Measurements from ENCODE around the gene SLC4A2.

The SLC4A2 gene

DNA sequence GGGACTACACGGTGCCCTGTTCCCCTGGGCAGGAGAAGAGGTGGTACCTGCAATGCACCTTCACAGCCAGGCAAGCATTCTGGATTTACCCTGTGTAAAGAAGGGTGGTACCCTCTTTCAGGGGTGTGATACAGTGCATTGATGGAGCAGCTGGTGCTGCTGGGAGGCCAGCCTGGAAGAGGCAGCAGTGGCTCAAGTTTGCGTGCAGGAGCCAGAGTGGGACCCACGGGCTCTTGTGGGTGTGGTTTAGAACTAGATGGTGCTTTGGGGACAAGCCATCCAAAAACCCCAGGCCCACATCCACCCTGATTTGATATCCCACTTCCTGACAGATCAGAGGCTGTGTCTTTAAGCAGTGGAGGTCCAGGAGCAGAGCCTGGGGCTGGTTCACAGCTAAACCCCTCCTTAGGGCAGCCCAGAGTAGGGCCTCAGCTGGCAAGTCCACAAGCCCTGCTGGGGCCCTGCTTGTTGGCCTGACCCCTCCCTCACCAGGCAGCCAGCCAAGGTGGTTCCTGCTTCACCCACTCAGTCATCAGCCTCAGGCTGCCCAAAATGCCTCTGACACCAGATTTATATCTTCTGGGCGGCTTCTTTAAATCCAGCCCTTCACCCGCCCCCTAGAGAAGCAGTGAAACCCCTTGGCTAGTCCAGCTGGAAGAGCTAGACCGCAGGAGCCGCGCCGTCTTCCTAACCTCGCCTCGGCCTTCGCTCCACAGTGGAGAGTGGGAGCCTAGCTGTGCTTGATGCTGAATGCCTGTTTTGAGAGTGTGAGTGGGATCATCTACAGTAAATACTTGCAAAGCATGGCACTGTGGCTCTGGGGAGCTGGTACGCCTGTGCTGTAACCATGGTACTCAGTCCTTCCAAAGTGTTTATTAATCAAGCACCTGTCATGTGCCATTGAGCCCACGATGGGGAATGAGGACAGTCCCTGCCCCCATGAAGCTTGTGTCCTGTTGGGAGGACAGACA lies 12.5 kb upstream of the SLC4A2 start:
- DNase-seq = no peak

DNA sequence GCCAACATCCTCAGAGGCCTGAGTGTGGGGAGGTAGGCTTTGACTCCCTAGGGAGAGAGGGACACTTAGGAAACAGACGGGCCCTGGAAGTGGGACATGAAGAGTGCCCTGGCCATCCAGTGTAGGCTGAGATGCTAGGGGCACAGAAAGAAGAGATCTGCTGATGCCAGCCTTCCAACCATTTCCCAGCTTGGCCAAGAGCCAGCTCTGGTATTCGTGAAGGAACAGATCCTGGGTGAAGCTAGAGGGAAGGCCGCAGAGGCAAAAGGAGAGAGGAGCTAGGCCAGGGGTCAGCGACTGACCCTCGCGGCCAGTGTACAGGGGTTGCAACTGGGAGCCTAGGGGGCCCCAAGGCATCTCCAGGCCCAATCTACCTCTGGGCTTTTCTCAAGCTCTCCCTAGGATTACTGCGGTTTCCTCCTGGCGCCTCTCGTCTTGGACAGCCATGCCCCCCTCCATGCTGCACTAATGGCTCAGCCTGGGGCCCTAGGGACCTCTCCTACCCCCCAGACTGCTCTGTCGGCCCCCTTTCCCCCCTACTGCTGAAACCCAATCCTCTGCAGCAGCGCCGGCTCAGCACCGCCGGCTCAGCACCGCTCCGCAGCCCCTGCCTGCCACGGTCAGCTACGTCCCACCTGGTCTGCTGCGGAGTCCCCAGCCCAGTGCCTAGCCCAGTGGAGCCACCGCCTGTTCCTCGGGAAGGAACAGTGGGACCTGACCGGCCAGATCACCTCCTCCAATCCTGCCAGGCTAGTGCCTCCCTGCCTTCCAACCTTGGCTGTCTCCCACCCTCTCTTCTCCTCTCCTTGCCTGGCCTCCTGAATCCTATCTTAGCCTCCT lies 11.2 kb upstream of the SLC4A2 start, which contains the start of gene ASIC3:
ASIC3 (plus strand) TSS at position 556 of the 840 bp plus-strand sequence. CDS start 355 bp downstream, outside the sequence.
- no peak for DNase-seq

DNA sequence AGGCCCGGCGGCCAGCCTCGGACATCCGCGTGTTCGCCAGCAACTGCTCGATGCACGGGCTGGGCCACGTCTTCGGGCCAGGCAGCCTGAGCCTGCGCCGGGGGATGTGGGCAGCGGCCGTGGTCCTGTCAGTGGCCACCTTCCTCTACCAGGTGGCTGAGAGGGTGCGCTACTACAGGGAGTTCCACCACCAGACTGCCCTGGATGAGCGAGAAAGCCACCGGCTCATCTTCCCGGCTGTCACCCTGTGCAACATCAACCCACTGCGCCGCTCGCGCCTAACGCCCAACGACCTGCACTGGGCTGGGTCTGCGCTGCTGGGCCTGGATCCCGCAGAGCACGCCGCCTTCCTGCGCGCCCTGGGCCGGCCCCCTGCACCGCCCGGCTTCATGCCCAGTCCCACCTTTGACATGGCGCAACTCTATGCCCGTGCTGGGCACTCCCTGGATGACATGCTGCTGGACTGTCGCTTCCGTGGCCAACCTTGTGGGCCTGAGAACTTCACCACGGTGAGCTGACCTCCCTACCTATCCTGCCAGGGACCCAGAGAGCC lies 10.4 kb upstream of the SLC4A2 start:
- no peak for DNase-seq

DNA sequence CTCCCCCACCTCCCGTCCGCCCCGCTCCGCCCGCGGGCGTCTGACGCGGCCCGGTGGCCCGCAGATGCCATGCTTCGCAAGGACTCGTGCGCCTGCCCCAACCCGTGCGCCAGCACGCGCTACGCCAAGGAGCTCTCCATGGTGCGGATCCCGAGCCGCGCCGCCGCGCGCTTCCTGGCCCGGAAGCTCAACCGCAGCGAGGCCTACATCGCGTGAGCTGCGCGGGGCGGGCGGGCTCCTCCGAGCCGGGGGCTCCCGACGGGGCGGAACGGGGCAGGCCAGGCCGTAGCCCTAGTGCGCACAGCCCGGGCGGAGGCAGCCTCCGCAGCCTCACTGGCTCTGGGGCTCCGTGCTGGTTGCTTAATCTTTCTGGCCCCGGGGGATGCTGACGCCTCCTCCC lies 8.3 kb upstream of the SLC4A2 start:
- DNase-seq = peak in 2 of 4 experiments; percentile 23 to 25

DNA sequence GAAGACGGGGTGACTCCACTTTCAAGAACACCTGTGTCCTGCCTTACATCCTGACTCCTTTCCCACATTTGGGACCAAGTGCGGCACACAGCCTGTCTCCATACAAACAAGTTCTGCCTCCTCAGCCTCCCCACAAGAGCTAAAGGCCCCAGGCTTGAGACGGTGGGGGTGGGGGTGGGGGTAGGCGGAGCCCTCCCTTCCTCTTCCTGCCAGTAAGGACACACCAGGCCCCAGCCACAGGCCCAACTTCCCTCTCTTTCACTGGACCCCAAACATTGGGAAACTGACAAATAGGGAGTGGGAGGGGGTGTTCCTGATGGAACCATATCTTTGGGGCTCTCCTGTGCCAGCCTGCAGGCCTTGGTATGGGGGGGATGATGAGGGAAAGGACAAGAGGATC lies 6.3 kb upstream of the SLC4A2 start:
- DNase-seq = no peak

DNA sequence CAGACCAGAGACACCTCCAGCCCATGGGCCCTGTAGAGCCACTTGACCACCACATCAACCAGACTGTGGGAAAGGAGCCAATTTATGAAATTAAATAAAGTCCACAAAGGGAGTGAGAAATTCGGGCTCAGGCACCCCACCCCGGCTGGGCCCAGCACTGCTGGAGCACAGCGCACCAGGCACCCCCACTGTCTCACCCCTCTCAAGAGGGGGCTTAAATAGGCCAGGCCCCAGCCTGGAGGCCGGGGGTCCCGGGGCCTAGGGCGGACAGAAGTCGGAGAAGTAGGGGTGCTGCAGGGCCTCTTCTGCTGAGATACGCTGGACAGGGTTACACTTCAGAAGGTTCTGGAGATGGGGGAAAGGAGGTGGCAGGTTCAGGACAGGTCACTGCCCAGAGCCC lies 5.6 kb upstream of the SLC4A2 start:
- DNase-seq = no peak

DNA sequence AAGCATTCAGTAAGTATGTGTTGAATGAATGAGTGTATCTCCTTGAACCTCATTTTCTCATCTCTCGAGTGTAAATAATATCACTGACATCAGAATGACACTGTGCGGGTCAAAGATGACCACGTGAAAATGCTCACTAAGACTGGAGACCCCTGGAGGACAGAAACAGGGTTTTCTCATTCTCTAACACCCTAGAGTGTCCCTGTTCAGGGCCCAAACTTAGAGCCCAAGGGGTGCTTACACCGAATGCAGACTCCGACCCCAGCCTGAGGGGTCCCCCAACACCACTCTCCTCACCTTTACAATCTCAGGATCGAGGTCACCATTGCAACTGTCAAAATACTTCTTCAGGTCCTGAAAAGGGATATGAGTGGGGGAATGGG lies 3.1 kb upstream of the SLC4A2 start:
- no peak for DNase-seq

DNA sequence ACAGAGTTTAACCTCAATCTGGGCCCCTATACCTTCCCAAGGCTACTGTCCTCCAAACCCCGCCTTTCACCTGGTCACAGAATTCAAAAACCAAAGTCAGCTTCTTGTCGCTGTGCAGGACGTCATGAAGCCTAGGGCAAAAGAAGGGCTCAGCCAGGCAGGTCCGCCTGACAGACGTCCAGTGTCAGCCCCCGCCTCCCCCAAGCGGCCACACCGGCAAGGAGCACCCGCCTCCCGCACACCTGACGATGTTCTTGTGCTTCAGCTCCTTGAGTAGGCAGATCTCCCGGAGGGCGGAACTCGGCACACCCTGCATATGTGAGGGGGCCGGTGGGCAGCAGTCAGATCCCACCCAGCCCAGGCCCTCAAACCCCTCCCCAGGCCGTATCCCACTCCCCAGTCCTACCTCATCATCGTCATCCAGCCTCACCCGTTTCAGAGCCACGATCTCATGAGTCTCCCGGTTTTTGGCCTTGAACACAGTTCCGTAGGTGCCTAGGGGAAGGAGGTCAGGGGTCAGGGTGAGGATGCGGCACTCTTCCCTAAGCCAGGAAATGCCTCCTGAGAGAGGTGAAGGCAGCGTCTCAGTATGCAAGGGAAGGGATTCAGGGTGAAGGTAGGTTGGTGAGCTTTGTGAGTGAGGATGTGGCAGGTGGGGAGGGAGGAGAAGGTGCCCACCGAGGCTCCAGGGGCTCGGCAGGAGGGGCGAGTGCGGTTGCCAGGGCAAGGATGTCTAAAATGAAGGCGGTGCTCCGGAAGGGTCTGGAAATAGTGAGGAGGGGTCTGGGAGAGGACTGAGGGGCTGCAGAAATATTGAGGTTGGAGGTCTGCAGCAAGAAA lies 2.5 kb upstream of the SLC4A2 start:
- DNase-seq = no peak

DNA sequence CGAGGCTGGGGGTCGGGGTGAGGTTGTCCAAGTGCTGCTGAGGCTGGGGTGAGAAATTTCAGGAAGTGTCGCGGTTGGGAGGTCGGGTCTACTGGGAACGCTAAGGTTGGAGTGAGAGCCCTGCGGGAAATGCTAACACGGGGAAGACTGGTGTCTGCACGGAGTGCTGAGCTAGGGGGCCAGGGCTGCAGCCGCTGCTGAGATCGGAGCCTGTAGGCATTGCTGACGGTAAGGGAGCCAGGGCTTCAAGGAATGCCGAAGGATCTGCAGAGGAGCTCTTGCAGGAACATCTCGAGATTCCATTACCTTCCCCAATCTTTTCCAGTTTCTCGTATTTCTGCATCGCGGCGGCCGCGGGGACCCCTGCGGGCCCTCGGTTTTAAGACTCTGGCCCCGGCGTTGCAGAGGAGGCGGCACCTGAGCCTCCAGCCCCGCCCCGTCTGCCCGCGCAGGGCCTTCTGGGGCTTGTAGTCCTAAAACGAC lies 1.8 kb upstream of the SLC4A2 start, which contains the start of gene CDK5:
CDK5 (minus strand) TSS at position 392 of the 483 bp plus-strand sequence; CDS start at position 343, 49 bp downstream.
- DNase-seq = no peak

DNA sequence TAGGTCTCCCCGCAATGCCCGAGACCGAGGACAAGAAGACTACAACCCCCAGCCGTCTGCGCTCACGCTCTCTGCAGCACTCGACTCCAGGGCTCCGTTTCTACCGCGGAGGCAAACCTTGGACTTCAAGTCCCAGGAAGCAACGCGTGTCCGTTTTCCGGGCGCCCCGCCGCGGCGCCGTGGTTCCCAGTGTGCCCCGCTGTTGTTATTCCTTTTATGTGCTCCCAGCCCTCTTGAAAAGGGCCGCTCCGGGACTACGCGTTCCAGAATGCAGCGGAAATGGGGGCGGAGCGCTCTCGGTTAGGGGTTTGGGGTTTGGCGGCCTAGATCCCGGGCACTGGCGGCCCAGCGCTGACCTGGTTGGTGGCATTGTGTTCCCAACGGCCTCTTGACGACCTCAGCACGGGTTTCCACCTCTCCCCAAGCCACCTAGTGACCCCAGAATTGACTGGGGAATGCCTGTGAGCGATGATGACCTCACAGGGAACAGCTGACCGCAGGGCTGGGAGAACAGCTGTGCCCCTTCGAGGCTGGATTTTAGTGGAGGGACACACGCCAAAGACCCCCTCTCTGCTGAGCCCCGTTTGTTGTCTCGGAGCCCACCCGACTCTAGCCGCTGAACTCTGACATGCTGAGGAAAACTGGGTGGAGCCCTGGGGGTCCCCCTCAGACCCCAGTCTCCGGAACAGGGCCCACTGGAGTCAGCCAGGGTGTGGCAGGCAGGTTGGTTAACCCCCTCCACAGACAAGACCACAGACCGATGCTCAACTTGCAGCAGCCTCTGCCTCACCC lies 1.2 kb upstream of the SLC4A2 start:
- DNase-seq = peak; percentile 91 to 94 (median 92)

DNA sequence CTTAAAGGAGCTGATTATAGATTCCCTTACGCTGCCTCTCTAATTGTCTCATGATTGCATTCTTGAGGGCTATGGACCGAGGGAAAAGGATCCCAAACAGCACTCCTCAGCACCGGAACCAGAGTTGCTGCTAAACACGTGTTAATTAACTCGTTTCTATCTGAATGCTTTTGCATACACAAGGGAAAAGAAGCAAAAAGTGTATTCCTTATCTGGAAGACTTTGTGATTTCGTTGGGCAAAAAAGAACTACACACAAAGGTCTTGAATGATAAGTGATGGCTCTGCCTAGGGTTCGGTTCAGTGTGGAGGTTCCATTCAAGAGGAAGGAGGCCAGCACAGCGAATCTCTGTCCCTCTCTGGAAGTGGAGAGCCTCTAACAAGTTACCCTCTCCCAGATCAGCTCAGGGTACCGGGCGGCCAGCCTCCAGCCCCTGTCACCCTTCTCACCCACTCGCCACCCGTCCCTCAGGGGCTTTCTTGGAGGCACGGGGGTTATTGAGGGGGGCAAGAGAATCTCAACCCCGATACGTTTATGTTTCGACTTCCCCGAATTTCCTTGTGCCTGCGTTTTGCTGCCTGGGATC lies 515 bp upstream of the SLC4A2 start:
- DNase-seq = no peak

DNA sequence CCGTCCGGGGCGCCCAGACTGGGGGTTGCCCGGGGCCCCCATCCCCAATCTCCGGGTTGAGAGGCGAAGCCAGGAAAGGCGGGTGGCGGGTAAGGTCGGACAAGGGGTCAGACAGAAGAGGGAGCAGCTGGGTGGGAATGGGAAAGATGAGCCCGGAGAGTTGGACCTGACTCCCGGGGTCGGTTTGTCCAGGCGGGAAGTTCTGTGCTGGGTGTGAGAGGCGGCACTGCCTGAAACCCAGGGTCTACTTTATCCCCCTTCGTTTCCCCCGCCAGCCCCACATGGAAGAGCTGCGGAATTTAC lies 675 bp downstream of the SLC4A2 start:
- no peak for DNase-seq

DNA sequence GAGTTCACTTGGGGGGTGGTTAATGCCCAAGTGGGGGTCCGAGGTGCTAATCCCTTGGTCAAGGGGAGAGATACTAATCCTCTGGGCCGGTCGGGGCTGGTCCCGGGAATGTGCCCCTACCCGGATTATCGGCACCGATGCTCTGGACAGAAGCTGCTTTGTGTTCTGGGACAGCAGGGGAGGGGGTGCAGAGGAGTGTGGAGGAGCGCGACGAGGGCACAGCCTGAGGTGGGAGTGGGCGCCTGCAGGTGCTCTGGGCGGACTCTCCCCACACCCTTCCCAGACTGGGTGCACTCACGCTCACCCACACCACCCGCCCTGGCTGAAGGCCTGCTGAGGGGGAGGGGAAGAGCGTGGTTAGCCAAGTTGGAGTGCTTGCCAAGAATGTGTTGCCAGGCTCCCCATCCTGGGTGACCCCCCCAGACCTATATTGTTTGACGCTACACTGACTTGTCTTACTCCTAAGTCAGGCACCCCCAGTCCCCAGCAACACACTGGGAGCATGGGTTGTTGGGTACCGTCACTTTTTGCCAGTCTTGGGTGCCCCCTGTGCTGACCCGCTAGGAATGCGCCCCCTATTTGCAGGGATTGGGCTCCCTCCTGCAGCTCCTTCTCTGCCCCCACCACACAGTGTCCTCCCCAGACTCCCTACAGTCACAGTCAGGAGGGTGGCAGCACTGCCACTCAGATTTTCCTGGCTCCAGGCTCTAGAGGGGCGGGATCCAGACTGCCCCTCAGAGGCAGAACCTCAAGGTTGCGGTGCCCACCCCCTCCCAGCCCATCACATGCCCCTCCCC lies 1.2 kb downstream of the SLC4A2 start:
- no peak for DNase-seq

DNA sequence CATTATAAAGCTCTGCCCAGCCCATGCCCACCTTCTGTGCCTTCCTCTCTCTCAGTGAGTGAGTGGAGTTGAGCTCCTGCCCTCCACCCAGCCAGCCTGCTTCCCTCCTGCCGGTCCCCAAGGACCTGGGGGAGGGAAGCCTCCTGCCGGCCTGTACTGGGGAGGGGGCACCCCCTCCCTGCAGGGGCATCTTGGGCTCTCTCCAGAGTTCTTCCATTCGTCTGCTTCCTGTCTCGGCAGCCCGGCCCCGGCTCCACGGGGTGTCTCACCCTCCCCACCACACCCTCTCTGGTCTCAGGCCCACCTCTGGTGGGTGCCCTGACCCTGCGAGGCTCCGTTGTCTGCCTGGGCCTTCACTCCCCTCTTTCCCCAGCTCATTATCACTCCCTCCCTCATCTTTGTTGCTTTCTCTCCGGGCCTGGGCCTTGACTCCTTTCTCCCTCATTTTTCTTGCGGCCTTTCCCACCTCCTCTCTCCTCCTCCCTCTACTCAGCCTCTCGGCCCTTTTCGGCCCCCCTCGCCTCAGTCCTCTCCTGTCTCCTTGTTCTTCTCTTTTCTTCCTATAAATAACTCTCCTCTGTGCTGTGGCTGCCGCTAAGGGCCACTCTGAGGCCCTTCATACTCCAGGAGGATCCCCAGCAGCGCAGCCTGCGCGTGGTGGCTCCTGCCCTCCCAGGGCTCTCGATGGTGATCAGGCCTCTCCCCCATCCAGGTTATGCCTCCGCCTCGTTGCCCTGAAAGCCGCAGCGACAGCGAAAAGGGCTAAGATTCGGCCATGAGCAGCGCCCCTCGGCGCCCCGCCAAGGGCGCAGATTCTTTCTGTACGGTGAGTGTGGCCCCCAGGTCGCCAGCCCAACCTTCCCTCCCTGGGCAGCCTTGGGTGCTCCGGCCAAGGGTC lies 2.1 kb downstream of the SLC4A2 start:
- DNase-seq = no peak

DNA sequence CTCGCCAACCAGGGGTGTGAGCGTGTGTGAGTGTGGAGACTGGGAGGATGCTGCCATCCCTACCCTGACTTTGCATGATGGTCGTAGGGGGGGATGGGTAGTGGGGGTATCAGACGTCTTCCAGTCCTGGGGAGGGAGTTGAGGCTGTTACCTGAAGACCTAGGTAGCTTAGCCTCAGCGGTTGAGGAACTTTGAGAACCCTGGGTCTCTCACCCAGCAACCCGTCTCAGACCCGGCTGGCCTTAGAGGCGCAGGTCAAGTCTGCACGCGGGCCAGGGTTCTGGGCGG lies 2.7 kb downstream of the SLC4A2 start:
- no peak for DNase-seq

DNA sequence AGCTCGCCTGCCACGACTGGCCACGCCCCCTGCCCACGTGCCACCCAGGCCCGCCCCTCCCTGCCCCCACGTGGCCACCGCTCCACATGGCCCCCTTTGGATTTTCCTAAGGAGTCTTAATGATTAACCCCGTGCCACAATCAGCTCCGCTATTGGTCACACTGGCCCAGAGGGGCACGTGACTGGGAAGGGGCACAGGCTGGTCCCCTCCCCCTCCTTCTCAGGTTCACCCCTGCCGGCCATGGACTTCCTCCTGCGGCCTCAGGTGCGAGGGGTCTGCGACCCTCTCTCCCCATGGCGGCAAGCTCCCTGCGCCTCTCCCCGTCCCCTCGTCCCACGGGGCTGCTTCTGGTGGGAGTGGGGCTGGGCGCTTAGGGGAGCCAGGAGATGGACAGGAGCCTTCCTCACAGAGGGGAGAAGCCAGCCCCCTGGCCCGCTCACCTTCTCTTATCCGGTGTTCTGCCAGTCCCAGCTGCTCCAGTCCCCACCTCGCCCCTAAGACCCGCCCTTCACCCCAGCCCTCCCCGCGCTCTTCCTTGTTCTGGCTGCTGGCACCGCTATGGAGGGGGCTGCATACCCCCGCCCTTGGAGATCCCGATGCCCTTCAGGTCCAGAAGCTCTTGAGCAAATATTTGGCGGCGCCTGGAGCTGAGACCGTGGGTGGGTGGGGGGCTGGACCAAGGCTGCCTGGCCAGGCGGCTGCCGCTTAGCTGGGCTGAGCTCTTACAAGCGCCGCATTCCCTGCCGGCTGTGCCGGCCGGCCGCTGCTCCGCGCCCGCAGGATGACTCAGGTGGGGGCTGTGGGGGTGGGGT lies 3.2 kb downstream of the SLC4A2 start:
- DNase-seq = no peak

DNA sequence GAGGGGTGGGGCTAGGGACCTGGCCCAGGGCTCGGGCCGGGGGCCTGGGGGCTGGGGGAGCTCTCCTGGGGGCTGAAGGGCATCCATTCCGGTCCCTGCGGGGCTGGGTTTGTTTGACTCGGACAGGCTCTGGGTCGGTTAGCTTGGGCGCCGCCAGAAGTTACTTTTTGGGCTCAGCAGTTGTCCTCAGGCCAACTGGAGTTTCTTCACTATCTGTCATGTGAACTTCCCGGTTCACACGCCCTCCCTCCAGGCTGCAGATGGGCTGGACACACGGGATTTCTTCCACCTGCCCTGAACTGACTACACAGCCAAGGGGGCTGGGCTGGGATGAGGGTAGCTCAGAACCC lies 3.8 kb downstream of the SLC4A2 start:
- no peak for DNase-seq

DNA sequence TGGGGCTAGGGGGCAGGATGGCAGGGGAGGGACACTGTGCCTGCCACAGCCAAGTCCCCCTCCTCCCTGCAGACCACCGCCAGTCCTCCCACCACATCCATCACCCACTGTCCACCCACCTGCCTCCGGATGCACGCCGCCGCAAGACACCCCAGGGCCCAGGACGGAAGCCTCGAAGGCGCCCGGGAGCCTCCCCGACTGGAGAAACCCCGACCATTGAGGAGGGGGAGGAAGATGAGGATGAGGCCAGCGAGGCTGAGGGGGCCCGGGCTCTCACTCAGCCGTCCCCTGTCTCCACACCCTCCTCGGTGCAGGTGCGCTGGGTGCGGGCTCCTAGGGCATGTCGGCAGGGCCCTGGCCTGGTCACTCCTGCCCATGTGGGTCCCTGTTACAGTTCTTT lies 5.1 kb downstream of the SLC4A2 start:
- DNase-seq = no peak

DNA sequence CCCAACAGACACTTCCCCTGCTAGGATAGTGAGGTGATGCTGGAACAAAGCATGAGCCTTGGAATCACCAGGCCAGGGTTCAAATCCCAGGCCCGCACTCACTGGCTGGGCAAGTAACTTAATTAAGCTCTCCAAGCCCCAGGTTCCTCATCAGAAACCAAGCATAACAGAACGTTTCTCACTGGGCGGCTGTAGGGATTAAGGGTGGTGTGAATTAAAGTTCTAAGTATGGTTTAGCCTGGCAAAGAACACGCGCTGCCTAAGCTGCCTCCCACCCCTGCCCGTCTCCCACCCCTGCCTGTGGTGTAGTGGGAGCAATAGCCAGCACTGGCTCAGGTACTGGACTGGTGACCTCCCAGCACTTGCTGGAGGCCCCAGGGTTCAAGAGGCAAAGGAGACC lies 5.6 kb downstream of the SLC4A2 start:
- no peak for DNase-seq
